HepG2 (cell line): Measurements from ENCODE around the gene BSN. TPM values are rescaled to one million over a fixed set of nuclear protein-coding genes. Genes with fewer than 3 reads are reported as not detected.

ENCODE experiments used
- CENPT ChIP-seq: sonication (generic); formaldehyde crosslinking; IDR thresholded peaks from 2 replicates; pipeline ENCODE4 v1.8.0; 2022; ENCODE audit warnings: low read depth, mild to moderate bottlenecking, moderate library complexity, missing genetic modification reagents
- FOXA1 ChIP-seq, 2 experiments: fragments of 450-650 bp in 1 of 2; sonication (generic) in 1 of 2; formaldehyde crosslinking in 1 of 2; IDR thresholded peaks; 2 replicates each; pipeline versions ENCODE4 v1.4.0 to v1.6.1; 2016 to 2020; ENCODE audit warnings: missing genetic modification reagents in 1 of 2
- HNRNPK ChIP-seq: fragments of 200-400 bp; formaldehyde crosslinking; IDR thresholded peaks from 2 replicates; pipeline ENCODE4 v1.6.1; 2018; ENCODE audit warnings: low read length, low read depth, moderate library complexity, mild to moderate bottlenecking; ENCODE audit not compliant: poor library complexity, severe bottlenecking
- KAT2B ChIP-seq: fragments of 150-350 bp; IDR thresholded peaks from 2 replicates; pipeline ENCODE4 v1.6.1; 2014; ENCODE audit warnings: low read depth, low read length, borderline replicate concordance
- NRL ChIP-seq: sonication (generic); formaldehyde crosslinking; IDR thresholded peaks from 2 replicates; pipeline ENCODE4 v1.5.0; 2020; ENCODE audit warnings: missing genetic modification reagents, mild to moderate bottlenecking, moderate library complexity, borderline replicate concordance
- POLR2AphosphoS2 ChIP-seq: IDR thresholded peaks from 2 replicates; pipeline ENCODE4 v1.6.1; 2011; ENCODE audit warnings: low read depth, low read length, improper control_type of control experiment
- RARA ChIP-seq: IDR thresholded peaks from 2 replicates; pipeline ENCODE4 v1.6.1; 2016; ENCODE audit warnings: missing genetic modification reagents, missing compliant biosample characterization
- REPIN1 ChIP-seq: sonication (generic); formaldehyde crosslinking; IDR thresholded peaks from 2 replicates; pipeline ENCODE4 v1.8.0; 2022; ENCODE audit warnings: missing genetic modification reagents, low read depth, mild to moderate bottlenecking, borderline replicate concordance
- RXRB ChIP-seq: IDR thresholded peaks from 2 replicates; pipeline ENCODE4 v1.6.1; 2016; ENCODE audit warnings: borderline replicate concordance, missing genetic modification reagents, missing compliant biosample characterization
- SIN3B ChIP-seq: fragments of 150-350 bp; IDR thresholded peaks from 2 replicates; pipeline ENCODE4 v1.6.1; 2014; ENCODE audit warnings: low read length
- SMYD3 ChIP-seq: sonication (generic); formaldehyde crosslinking; IDR thresholded peaks from 2 replicates; pipeline ENCODE4 v1.8.1; 2023; ENCODE audit warnings: mild to moderate bottlenecking, missing genetic modification reagents
- SP1 ChIP-seq, 2 experiments: fragments of 450-650 bp in 1 of 2; sonication (generic) in 1 of 2; formaldehyde crosslinking in 1 of 2; IDR thresholded peaks; 2 replicates each; pipeline versions ENCODE4 v1.4.0 to v1.6.1; 2016 to 2020; ENCODE audit warnings: missing genetic modification reagents in 1 of 2
- ZFP91 ChIP-seq: sonication (generic); formaldehyde crosslinking; IDR thresholded peaks from 2 replicates; pipeline ENCODE4 v1.9.0; 2022; ENCODE audit warnings: missing genetic modification reagents, mild to moderate bottlenecking, borderline replicate concordance
- ZNF275 ChIP-seq: sonication (generic); formaldehyde crosslinking; IDR thresholded peaks from 2 replicates; pipeline ENCODE4 v1.8.0; 2022; ENCODE audit warnings: missing genetic modification reagents, mild to moderate bottlenecking, inconsistent platforms, borderline replicate concordance
- ZNF292 ChIP-seq: sonication (generic); formaldehyde crosslinking; IDR thresholded peaks from 2 replicates; pipeline ENCODE4 v1.8.1; 2022; ENCODE audit warnings: mild to moderate bottlenecking, low read depth, missing genetic modification reagents, borderline replicate concordance
- ZNF354B ChIP-seq: sonication (generic); formaldehyde crosslinking; IDR thresholded peaks from 2 replicates; pipeline ENCODE4 v1.8.0; 2022; ENCODE audit warnings: mild to moderate bottlenecking, missing genetic modification reagents
- ZNF607 ChIP-seq: sonication (generic); formaldehyde crosslinking; IDR thresholded peaks from 2 replicates; pipeline ENCODE4 v1.5.1; 2020; ENCODE audit warnings: missing genetic modification reagents, mild to moderate bottlenecking, borderline replicate concordance
- ZNF703 ChIP-seq: sonication (generic); formaldehyde crosslinking; IDR thresholded peaks from 2 replicates; pipeline ENCODE4 v1.5.1; 2020; ENCODE audit warnings: missing genetic modification reagents, mild to moderate bottlenecking, moderate library complexity, borderline replicate concordance
- ZNF747 ChIP-seq: sonication (generic); formaldehyde crosslinking; IDR thresholded peaks from 2 replicates; pipeline ENCODE4 v1.8.1; 2023; ENCODE audit warnings: missing genetic modification reagents, mild to moderate bottlenecking, borderline replicate concordance
- ZNF768 ChIP-seq: sonication (generic); formaldehyde crosslinking; IDR thresholded peaks from 2 replicates; pipeline ENCODE4 v1.4.0; 2020; ENCODE audit warnings: missing genetic modification reagents
- polyA plus RNA-seq, 8 experiments: library from polyadenylated mRNA; depleted of rRNA in 3 of 8; stranded (reverse) in 7 of 8; unstranded in 1 of 8; fragments of >200 nt; fragmentation: Illumina TruSeq in 4 of 8; extraction: Trizol in 4 of 8; gene quantifications; 2 replicates each; pipeline versions ENCODE4 v1.2.1 to v1.2.3, GENCODE V29; 2011 to 2016; ENCODE audit warnings: low read depth in 4 of 8, missing spikeins in 1 of 8, mixed read lengths in 1 of 8; ENCODE audit not compliant: insufficient read depth in 1 of 8
- total RNA-seq, 5 experiments: library from RNA; depleted of rRNA; stranded (reverse); fragments of >200 nt; fragmentation: Illumina TruSeq; extraction: Trizol; gene quantifications; 2 replicates each; pipeline ENCODE4 v1.2.3, GENCODE V29; 2016; ENCODE audit warnings: low read depth in 1 of 5
- TF ChIP-seq, protein P1 (sequence below): sonication (generic); formaldehyde crosslinking; IDR thresholded peaks from 2 replicates; pipeline ENCODE4 v1.4.0; 2020; ENCODE audit warnings: mild to moderate bottlenecking, missing genetic modification reagents
- TF ChIP-seq, protein P2 (sequence below): sonication (generic); formaldehyde crosslinking; IDR thresholded peaks from 2 replicates; pipeline ENCODE4 v1.8.0; 2023; ENCODE audit warnings: mild to moderate bottlenecking, missing genetic modification reagents

The BSN gene
- total and polyA plus RNA-seq, 2 of the 13 experiments (the other 11 are each of a cell fraction or from before 2014, with no cell fraction given) = 0.42 to 0.86 TPM

DNA sequence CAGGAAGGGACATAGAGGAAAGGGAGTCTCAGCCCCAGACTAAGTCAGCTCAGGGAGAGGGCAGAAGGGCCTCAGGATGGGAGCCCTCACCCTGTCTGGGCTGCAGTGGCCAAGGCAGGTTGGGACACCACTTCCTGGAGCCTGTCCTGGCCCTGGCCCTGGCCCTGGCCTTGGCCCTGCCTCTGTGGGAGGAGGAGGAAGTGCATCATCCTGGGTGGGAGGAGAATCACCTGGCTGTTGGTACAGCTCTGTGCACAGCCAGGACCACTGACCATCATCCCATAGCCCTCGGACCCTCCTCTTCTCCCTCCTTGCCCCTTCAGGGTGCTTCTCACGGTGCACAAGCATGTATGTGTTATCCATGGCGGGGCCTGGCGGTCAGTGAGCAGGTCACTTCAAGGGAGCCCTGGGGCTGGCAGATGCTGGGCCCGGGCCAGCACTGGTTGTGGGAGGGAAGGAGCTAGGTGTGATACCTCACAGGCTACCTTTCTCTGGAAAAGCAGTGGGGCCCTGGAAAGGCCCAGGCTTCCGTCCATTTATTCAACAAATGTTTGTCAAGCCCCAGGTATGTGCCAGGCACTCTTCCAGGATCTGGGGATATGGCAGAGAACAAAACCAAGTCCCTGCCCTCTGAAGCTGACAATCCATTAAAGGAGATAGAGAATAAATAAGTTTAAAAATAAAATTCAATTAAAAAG is 111.7 kb downstream of the BSN start (continued):
- TF ChIP-seq NRL (CRISPR knock-in tag) (peak; percentile 53; the same call in 1 of the 2 replicates), SMYD3 (CRISPR knock-in tag) (no peak), SP1 (IDR thresholded peaks at IDR 0.05) (no peak), SP1 (CRISPR knock-in tag; IDR thresholded peaks at IDR 0.05) (no peak), CENPT (CRISPR knock-in tag) (no peak), ZNF354B (CRISPR knock-in tag) (0 out of 2 replicates have a peak, but pooled peaks have one; percentile 47), ZNF703 (CRISPR knock-in tag) (no peak), ZNF292 (peak; percentile 33; the same call in 1 of the 2 replicates), REPIN1 (no peak), HNRNPK (no peak), RARA (CRISPR knock-in tag) (peak; percentile 96), ZNF275 (CRISPR knock-in tag) (no peak), ZFP91 (CRISPR knock-in tag) (peak; percentile 64; the same call in 1 of the 2 replicates), FOXA1 (IDR thresholded peaks at IDR 0.05) (no peak), FOXA1 (CRISPR knock-in tag; IDR thresholded peaks at IDR 0.05) (peak; percentile 21; the same call in 1 of the 2 replicates), POLR2AphosphoS2 (no peak), SIN3B (no peak), ZNF607 (CRISPR knock-in tag) (peak; percentile 28; the same call in 1 of the 2 replicates), ZNF747 (CRISPR knock-in tag) (peak; percentile 77; the same call in 1 of the 2 replicates), ZNF768 (CRISPR knock-in tag) (peak; percentile 49; the same call in 1 of the 2 replicates), RXRB (CRISPR knock-in tag) (peak; percentile 86), KAT2B (no peak)
- TF ChIP-seq, protein P1, sequence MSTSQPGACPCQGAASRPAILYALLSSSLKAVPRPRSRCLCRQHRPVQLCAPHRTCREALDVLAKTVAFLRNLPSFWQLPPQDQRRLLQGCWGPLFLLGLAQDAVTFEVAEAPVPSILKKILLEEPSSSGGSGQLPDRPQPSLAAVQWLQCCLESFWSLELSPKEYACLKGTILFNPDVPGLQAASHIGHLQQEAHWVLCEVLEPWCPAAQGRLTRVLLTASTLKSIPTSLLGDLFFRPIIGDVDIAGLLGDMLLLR (CRISPR knock-in tag) = no peak
- TF ChIP-seq, protein P2, sequence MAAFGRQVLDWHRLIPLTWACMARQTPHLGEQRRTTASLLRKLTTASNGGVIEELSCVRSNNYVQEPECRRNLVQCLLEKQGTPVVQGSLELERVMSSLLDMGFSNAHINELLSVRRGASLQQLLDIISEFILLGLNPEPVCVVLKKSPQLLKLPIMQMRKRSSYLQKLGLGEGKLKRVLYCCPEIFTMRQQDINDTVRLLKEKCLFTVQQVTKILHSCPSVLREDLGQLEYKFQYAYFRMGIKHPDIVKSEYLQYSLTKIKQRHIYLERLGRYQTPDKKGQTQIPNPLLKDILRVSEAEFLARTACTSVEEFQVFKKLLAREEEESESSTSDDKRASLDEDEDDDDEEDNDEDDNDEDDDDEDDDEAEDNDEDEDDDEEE (CRISPR knock-in tag) = no peak
